Body of pancreas (tissue), 4 donors: ENCODE results near the gene CFAP58. TPM values are rescaled to one million over a fixed set of nuclear protein-coding genes. Genes with fewer than 3 reads are reported as not detected.

Experiments
- ATAC-seq: fragments of 150-250 bp; one replicate; pipeline ENCODE4 v1.9.1; 2016
- DNase-seq, 4 donors: peaks; one replicate each; pipeline ENCODE4 v3.0.0-alpha.2; 2019
- H3K27ac ChIP-seq, 4 donors: fragments of 200-600 bp; sonication (generic); 1 replicate in 3 of 4; 2 replicates in 1 of 4; pipeline versions ENCODE4 v1.5.1 to v1.6.1; 2016 to 2019; ENCODE audit warnings: mild to moderate bottlenecking in 1 of 4, mixed read lengths in 1 of 4, moderate library complexity in 1 of 4
- H3K27me3 ChIP-seq, 2 donors: fragments of 200-600 bp; sonication (generic); one replicate each; pipeline ENCODE4 v1.6.0; 2016; ENCODE audit warnings: mild to moderate bottlenecking in 1 of 2
- H3K36me3 ChIP-seq, 2 donors: fragments of 200-600 bp; sonication (generic); replicated peaks in 1 of 2; 2 replicates each; pipeline ENCODE4 v1.5.1; 2016; ENCODE audit warnings: low read depth in 2 of 2; ENCODE audit not compliant: insufficient read depth in 1 of 2
- H3K4me1 ChIP-seq: fragments of 200-600 bp; sonication (generic); one replicate; pipeline ENCODE4 v1.6.0; 2016
- H3K4me3 ChIP-seq, 2 donors: fragments of 200-600 bp; sonication (generic); 1 replicate in 1 of 2; 2 replicates in 1 of 2; pipeline ENCODE4 v1.5.1; 2016 to 2019
- H3K9me3 ChIP-seq, 3 donors: fragments of 200-600 bp; sonication (generic); 1 replicate in 2 of 3; 2 replicates in 1 of 3; pipeline ENCODE4 v1.5.1; 2016
- POLR2A ChIP-seq, 3 donors: fragments of 450-650 bp; IDR thresholded peaks; one replicate each; pipeline ENCODE4 v1.6.1; 2016; ENCODE audit warnings: antibody characterized with exemption in 3 of 3, mild to moderate bottlenecking in 2 of 3
- WGBS, 2 donors: methylation state at CpG; one replicate each; pipeline ENCODE4 v1.1.5; 2017; 5-methylcytosine and 5-hydroxymethylcytosine counted together
- intact Hi-C: fragments of 100-400 bp; cut with DNase I; formaldehyde crosslinking; loops from one replicate; pipeline ENCODE4 v1.15.1; 2023
- total RNA-seq, 2 donors: library from RNA; depleted of rRNA; stranded (reverse); fragments of >200 nt; gene quantifications; one replicate each; pipeline ENCODE4 v1.1.0, GENCODE V29; 2016
- TF ChIP-seq, protein P1 (sequence below), 7 experiments: fragments of 450-650 bp in 4 of 7; fragments of 200-600 bp in 3 of 7; sonication (generic) in 3 of 7; IDR thresholded peaks; one replicate each; pipeline ENCODE4 v1.5.1; 2016 to 2019; ENCODE audit warnings: antibody characterized with exemption in 7 of 7

Gene CFAP58
- total RNA-seq, 2 donors from 2014 or later, result 0.26 TPM; not detected in 1

DNA sequence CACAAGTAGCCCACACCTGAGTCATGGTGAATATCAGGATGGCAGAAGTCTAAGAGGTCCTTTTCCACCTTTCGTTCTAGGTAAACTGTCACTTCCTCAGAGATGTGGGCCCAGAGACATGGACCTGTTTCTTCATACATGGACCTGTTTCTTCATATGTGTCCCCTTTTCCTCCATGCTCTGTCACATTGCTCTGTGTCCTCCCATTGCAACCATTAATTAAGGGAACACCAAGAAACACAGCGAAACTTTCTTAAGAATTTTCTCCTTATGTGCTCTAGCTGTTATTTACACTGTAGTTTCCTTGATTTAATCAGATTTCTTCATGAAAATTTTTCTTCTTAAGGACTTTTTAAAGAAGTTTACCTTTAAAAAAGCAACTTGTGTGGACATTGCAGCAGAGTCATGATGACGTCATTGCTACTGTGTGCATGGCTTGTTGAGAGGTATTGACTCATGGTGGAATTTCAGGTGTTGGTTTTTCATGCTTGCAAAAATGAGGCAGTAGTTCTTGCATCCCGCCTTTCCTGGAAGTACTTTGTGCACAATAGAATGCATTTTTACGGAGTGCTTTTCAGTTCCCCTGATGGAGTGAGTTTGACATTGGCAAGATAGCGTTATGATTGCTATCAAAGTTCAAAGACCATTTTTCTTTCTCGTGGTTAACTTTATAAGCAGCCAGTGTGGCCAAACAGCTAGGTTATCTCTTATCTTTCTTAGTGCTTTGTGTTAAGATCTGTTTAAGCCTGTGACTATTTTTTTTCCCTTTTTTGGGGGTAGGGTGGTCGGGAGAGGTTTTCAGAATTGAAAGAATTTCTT lies 37.7 kb downstream of the CFAP58 start:
- Histone ChIP-seq H3K27ac (no peak overlapping the region), H3K36me3 (no peaks in the 10 kb centered on the region), H3K9me3 (no peaks in the 10 kb centered on the region), H3K4me1 (no peaks in the 10 kb centered on the region), H3K4me3 (no peak overlapping the region), H3K27me3 (no peaks in the 10 kb centered on the region)
- peak in 1 of 4 donors; percentile 5 for DNase-seq
- intact Hi-C loops, result no loop called here
- TF ChIP-seq, protein P1, sequence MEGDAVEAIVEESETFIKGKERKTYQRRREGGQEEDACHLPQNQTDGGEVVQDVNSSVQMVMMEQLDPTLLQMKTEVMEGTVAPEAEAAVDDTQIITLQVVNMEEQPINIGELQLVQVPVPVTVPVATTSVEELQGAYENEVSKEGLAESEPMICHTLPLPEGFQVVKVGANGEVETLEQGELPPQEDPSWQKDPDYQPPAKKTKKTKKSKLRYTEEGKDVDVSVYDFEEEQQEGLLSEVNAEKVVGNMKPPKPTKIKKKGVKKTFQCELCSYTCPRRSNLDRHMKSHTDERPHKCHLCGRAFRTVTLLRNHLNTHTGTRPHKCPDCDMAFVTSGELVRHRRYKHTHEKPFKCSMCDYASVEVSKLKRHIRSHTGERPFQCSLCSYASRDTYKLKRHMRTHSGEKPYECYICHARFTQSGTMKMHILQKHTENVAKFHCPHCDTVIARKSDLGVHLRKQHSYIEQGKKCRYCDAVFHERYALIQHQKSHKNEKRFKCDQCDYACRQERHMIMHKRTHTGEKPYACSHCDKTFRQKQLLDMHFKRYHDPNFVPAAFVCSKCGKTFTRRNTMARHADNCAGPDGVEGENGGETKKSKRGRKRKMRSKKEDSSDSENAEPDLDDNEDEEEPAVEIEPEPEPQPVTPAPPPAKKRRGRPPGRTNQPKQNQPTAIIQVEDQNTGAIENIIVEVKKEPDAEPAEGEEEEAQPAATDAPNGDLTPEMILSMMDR (IDR thresholded peaks at IDR 0.05), result no peak
- TF ChIP-seq POLR2A (IDR thresholded peaks at IDR 0.05), result no peak
- WGBS, 2 donors, result 32 to 35% methylated on average over 8 of the region's 8 CpGs
- no peak for ATAC-seq

DNA sequence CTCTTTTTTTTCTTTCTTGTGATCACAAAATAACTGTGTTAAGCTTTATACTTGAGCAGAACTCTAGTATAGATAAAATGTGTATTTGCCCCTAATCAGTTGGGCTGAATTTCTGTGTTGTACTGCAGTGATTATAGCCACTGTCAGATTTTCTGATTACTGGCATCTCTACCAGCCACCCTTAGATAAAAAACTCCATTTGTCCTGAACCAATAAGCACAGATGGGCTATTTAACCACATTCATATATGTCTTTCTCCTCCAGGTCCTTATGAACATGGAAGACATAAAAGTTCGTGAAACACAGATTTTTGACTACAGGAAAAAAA lies 38.3 kb downstream of the CFAP58 start:
- DNase-seq, result no peak

DNA sequence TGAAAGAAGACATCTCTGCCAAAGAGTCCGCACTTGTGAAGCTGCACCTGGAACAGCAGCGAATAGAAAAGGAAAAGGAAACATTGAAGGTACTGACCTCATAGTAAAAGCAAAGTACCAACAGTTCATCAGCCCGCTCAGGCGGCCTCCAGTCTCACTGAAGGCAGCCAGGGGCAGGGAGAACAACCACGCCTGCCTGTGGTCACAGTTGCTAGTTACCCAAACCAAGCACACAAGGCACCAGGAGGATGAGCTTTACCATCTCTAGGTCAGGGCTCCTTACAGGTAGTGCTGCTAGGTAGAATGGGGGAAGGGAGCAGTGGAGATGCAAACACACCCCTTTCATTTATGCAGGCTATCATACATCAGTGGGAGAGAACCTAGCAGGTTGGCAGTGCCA lies 39.8 kb downstream of the CFAP58 start:
- H3K4me1 ChIP-seq, result no peaks in the 10 kb centered on the region
- intact Hi-C loops, result no loop called here
- no peak overlapping the region for H3K27ac ChIP-seq
- WGBS, 2 donors, result 76 to 87% methylated on average over 5 of the region's 5 CpGs
- ATAC-seq (no peak), DNase-seq (no peak)
- H3K9me3 ChIP-seq, result no peaks in the 10 kb centered on the region
- no peak overlapping the region for H3K4me3 ChIP-seq
- no peak for TF ChIP-seq POLR2A (IDR thresholded peaks at IDR 0.05)
- TF ChIP-seq, protein P1 (IDR thresholded peaks at IDR 0.05), result no peak
- no peaks in the 10 kb centered on the region for H3K27me3 ChIP-seq
- H3K36me3 ChIP-seq, result no peaks in the 10 kb centered on the region

More for the DNA sequence above, 38.3 kb downstream of the CFAP58 start:
- no peak for TF ChIP-seq POLR2A (IDR thresholded peaks at IDR 0.05)
- TF ChIP-seq, protein P1 (IDR thresholded peaks at IDR 0.05), result no peak
- Histone ChIP-seq H3K27ac (no peak overlapping the region), H3K4me1 (no peaks in the 10 kb centered on the region), H3K4me3 (no peak overlapping the region), H3K36me3 (no peaks in the 10 kb centered on the region), H3K9me3 (no peaks in the 10 kb centered on the region), H3K27me3 (no peaks in the 10 kb centered on the region)
- WGBS, 2 donors, result 38 to 42% methylated on average over 1 of the region's 1 CpG
- intact Hi-C loops, result no loop called here
- no peak for ATAC-seq

DNA sequence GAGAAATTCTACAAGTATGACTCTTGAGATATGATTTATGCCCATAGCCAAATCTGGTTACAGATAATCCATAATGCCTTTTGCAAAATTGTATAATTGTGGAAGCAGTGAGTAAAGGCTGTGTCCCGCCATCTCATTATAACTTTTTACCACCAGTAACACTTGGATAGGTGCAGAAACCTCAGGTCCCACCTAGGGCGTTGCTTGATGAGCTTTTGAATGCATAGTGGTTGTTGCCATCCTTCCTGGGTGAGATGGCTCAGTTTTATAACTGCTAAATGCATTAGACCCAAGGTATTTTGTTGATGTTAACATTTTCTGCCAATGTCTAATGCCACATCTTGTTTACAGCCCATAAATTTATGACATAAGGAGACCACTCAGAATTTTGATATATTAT lies 42.9 kb downstream of the CFAP58 start:
- Histone ChIP-seq H3K27me3 (no peaks in the 10 kb centered on the region), H3K36me3 (no peaks in the 10 kb centered on the region), H3K9me3 (no peaks in the 10 kb centered on the region), H3K4me3 (no peak overlapping the region), H3K4me1 (no peaks in the 10 kb centered on the region), H3K27ac (no peak overlapping the region)
- DNase-seq, result no peak
- intact Hi-C loops, result no loop called here
- TF ChIP-seq, protein P1 (IDR thresholded peaks at IDR 0.05), result no peak
- TF ChIP-seq POLR2A (IDR thresholded peaks at IDR 0.05), result no peak
- 65 to 70% methylated on average over 2 of the region's 2 CpGs for whole genome bisulfite sequencing, 2 donors
- no peak for ATAC-seq

DNA sequence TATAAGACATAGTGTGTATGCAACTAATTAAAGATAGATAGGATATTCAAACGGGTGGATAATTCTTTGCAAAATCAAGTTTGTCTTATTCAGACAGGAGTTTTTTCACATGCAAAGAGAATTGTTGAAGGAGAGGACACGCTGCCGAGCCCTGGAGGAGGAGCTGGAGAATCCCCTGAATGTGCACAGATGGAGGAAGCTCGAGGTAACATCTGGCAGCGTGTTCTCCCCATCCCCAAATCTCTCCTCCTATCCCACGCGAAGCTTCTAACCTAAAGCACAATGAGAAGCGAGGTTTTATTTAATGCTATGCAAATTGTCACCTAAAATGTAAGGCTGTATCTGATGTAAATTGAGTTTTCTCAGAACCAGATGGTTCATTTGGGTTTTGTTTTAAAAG lies 50.0 kb downstream of the CFAP58 start:
- TF ChIP-seq, protein P1 (IDR thresholded peaks at IDR 0.05), result no peak
- TF ChIP-seq POLR2A (IDR thresholded peaks at IDR 0.05), result no peak
- H3K4me3 ChIP-seq, result no peak overlapping the region
- WGBS, 2 donors, result 59 to 62% methylated on average over 8 of the region's 8 CpGs
- intact Hi-C loops, result no loop called here
- ATAC-seq (no peak), DNase-seq (no peak)
- H3K27ac ChIP-seq, result no peak overlapping the region
- H3K27me3 ChIP-seq, result no peaks in the 10 kb centered on the region
- H3K9me3 ChIP-seq, result no peaks in the 10 kb centered on the region
- H3K4me1 ChIP-seq, result no peaks in the 10 kb centered on the region
- H3K36me3 ChIP-seq, result no peaks in the 10 kb centered on the region
